ENCODE data around the gene ADAM12. TPM values are rescaled to one million over a fixed set of nuclear protein-coding genes. Genes with fewer than 3 reads are reported as not detected.

The ADAM12 gene
- total and polyA plus RNA-seq, 10 donors, result 0.51 to 7.0 (median 1.0) TPM

GRCh38 chr10:126272526-126272925 is 115.8 kb downstream of the ADAM12 start:
- 83 to 93% (median 86%) methylated on average over 2 of the region's 2 CpGs for WGBS, 5 donors
- no peak overlapping the region for H3K4me3 ChIP-seq
- no peaks in the 10 kb centered on the region for H3K36me3 ChIP-seq
- TF ChIP-seq CTCF (IDR thresholded peaks at IDR 0.05 in 8 of 11, conservative IDR thresholded peaks at IDR 0.05 in 3 of 11) (no peak), POLR2A (IDR thresholded peaks at IDR 0.05) (no peak), POLR2AphosphoS5 (IDR thresholded peaks at IDR 0.05) (no peak)
- no peak overlapping the region for H3K27ac ChIP-seq
- H3K4me1 ChIP-seq, result no peaks in the 10 kb centered on the region
- H3K9me3 ChIP-seq, result no peaks in the 10 kb centered on the region
- intact Hi-C loops (cut with DNase I; ENCODE audit: low total_unique reads), result no loop called here
- H3K27me3 ChIP-seq (replicated peaks in 1 of 7), result no peaks in the 10 kb centered on the region
- no peak for DNase-seq

GRCh38 chr10:126270111-126270510 is 118.2 kb downstream of the ADAM12 start:
- H3K27ac ChIP-seq, result no peak overlapping the region
- H3K9me3 ChIP-seq, result peaks cover 0 to 13% (median 0%) of the 10 kb centered on the region in 8 donors
- no peak overlapping the region for H3K4me3 ChIP-seq
- intact Hi-C loops (cut with DNase I; ENCODE audit: low total_unique reads), result no loop called here
- H3K27me3 ChIP-seq (replicated peaks in 1 of 7), result no peaks in the 10 kb centered on the region
- no peak for TF ChIP-seq CTCF (IDR thresholded peaks at IDR 0.05 in 8 of 11, conservative IDR thresholded peaks at IDR 0.05 in 3 of 11)
- TF ChIP-seq POLR2AphosphoS5 (IDR thresholded peaks at IDR 0.05), result no peak
- TF ChIP-seq POLR2A (IDR thresholded peaks at IDR 0.05), result no peak
- H3K4me1 ChIP-seq, result no peaks in the 10 kb centered on the region
- no peak for DNase-seq
- no peaks in the 10 kb centered on the region for H3K36me3 ChIP-seq
- 85 to 93% (median 91%) methylated on average over 5 of the region's 5 CpGs for WGBS, 5 donors

- intact Hi-C loops (cut with DNase I; ENCODE audit: low total_unique reads), result no loop called here
- Histone ChIP-seq H3K9me3 (peaks cover 0 to 13% (median 0%) of the 10 kb centered on the region in 8 donors), H3K4me3 (no peak overlapping the region), H3K27me3 (replicated peaks in 1 of 7) (no peaks in the 10 kb centered on the region), H3K4me1 (no peaks in the 10 kb centered on the region), H3K36me3 (no peaks in the 10 kb centered on the region), H3K27ac (no peak overlapping the region)
- TF ChIP-seq CTCF (IDR thresholded peaks at IDR 0.05 in 8 of 11, conservative IDR thresholded peaks at IDR 0.05 in 3 of 11) (no peak), POLR2AphosphoS5 (IDR thresholded peaks at IDR 0.05) (no peak), POLR2A (IDR thresholded peaks at IDR 0.05) (no peak)
- no peak for DNase-seq
- 74 to 83% (median 80%) methylated on average over 12 of the region's 12 CpGs for WGBS, 5 donors
Observed at GRCh38 chr10:126268013-126268920, 120.0 kb downstream of the ADAM12 start.

Data from spleen (tissue), 11 donors.